Subcutaneous adipose tissue (tissue), 4 donors: ENCODE data around the gene DIP2A. TPM values are rescaled to one million over a fixed set of nuclear protein-coding genes. Genes with fewer than 3 reads are reported as not detected.

ENCODE experiments used
- total RNA-seq, 4 donors: library from RNA; depleted of rRNA; stranded (reverse); fragments of >200 nt; gene quantifications; one replicate each; pipeline ENCODE4 v1.1.0, GENCODE V29; 2016
- TF ChIP-seq, protein P1 (sequence below): fragments of 450-650 bp; IDR thresholded peaks from one replicate; pipeline ENCODE4 v1.5.1; 2016; ENCODE audit warnings: low read depth, mild to moderate bottlenecking, control low read depth, antibody characterized with exemption, moderate library complexity

DIP2A gene
- total RNA-seq, 4 donors from 2014 or later, result 29.2 to 54.8 (median 44.4) TPM

DNA sequence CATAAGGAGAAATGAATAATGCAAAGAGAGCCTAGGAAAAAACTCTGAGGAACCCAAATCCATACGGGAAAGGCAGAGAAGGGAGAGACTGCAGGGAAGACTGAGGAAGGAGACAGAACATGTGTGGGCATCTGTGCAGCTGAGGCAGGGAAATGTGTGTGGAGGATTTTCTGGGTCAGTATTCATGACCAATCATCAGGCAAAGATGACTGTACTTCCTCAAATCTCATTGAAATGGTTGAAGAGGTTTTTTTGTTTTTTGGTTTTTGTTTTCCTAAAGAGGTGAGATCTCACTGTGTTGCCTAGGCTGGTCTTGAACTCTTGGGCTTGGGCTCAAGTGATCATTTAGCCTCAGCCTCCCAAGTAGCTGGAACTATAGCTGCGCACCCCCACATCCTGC, 15.7 kb downstream of the DIP2A start:
- TF ChIP-seq, protein P1, sequence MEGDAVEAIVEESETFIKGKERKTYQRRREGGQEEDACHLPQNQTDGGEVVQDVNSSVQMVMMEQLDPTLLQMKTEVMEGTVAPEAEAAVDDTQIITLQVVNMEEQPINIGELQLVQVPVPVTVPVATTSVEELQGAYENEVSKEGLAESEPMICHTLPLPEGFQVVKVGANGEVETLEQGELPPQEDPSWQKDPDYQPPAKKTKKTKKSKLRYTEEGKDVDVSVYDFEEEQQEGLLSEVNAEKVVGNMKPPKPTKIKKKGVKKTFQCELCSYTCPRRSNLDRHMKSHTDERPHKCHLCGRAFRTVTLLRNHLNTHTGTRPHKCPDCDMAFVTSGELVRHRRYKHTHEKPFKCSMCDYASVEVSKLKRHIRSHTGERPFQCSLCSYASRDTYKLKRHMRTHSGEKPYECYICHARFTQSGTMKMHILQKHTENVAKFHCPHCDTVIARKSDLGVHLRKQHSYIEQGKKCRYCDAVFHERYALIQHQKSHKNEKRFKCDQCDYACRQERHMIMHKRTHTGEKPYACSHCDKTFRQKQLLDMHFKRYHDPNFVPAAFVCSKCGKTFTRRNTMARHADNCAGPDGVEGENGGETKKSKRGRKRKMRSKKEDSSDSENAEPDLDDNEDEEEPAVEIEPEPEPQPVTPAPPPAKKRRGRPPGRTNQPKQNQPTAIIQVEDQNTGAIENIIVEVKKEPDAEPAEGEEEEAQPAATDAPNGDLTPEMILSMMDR, result no peak

DNA sequence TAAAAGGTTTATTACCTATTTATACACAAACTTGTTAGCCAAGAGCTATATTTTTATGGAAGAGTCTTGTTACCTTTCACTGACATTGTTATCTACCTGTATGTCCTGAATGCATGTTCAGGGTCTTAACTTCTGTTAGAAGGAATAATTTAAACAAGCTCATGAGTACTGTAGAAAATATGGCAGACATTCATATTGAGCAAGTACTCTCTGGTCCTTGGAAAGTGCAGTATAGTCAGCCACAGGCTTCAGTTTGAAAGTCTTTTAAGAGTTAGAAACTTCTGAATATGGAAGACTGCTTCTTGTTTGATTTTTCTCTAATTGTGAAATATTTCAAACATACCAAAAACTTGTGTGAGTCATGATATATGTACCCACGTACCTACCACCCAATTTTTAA, 16.6 kb downstream of the DIP2A start:
- TF ChIP-seq, protein P1, result no peak

DNA sequence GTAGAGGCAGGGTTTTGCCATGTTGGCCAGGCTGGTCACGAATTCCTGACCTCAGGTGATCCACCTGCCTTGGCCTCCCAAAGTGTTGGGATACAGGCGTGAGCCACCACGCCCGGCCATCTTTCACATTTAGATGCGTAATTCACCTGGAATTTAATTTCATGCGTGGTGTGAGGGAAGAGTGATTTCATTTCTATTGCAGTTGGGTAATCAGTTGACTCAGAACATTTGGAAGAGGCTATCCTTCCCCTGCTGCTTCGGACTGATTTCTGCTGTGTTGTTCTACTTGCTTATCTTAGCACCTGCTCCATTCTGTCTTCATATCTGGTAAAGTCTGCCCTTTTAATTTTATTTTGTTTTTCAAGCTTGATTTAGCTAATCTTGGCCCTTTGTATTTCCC, 19.1 kb downstream of the DIP2A start:
- TF ChIP-seq, protein P1, result no peak

DNA sequence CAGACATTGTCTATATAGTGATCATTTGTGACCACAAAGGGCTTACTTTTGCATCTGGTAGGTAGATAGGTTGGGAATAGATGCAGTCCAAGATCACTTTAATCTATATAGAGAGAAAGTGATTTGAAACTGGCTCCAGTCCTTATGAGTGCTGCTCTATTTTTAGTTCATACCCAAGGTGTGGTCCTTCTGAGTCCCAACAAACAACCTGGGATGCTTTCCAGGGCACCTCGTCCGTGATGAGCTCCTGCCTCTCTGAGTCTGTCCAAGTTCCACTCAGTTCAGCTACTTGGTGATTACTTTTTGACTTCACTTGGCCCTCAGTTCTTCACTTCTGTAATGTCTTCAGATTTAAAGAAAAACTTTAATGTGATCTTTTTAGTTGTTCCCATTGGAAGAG, 20.2 kb downstream of the DIP2A start:
- TF ChIP-seq, protein P1, result no peak

DNA sequence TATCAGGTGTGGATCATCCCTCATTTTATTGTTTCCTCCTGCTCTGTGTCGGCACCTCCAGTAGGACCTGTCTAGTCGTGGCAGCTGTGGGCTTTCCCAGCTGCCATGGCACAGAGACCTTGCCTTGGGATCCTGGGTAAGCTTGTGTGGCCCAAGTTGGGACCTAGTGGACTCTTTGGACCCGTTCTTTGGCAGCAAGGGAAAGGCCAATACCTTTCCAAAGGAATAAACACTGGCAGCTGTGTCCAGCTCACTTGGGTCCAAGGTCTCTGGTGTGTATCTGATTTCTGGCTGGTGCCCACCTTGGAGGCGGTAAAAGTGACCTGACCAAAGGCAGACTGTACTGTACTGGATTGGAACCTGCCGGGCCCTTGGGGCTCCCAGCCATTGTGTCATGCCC, 21.8 kb downstream of the DIP2A start:
- TF ChIP-seq, protein P1, result no peak

DNA sequence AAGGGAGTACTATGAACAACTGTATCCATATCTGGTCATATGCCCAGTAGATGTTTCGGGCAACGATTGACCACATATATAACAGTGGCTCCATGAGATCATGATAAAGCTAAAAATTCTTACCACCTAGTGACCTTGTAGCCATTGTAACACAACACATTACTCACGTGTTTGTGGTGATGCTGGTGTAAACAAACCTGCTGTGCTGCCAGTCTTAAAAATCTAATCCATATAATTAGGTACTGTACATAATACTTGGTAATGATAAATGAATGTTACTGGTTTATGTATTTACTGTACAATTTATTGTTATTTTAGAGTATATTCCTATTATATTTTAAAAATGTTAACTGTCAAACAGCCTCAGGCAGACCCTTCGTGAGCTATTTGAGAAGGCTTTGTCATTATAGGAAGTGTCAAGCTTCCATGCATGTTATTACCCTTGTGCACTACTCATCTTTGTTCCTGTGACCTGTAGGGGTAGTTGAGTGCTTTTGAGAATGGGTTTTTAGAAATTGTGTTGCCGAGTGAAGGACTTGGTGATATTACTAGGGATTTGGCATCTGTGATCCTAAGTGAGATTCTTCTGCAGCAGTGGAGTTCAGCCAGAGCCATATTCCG, 23.6 kb downstream of the DIP2A start:
- TF ChIP-seq, protein P1, result no peak

DNA sequence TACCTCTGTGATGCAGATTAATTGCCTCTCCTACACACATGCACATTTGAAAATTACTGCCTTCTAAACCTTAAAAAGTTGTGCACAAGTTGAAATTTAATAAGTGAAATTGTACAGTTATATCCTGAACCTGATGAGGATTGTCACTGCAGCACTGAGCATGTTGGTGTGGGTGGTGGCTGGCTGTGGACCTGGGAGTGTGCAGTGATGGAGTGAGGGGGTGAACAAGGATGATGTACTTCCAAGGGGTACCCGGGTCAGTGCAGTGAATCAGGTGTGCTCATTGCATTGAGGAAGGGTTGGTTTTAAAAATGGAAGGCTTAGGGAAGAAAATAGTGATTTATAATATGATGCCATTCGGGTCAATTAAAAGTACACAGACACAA, 24.1 kb downstream of the DIP2A start:
- TF ChIP-seq, protein P1, result no peak
